Adrenal gland (tissue), 12 donors: ENCODE data around the gene GRIN3A. TPM values are rescaled to one million over a fixed set of nuclear protein-coding genes. Genes with fewer than 3 reads are reported as not detected.

Experiments
- DNase-seq, 7 donors: peaks; one replicate each; pipeline ENCODE4 v3.0.0-alpha.2; 2019 to 2020
- H3K27ac ChIP-seq, 5 donors: fragments of 200-600 bp; sonication (generic) in 4 of 5; 1 replicate in 3 of 5; 2 replicates in 2 of 5; pipeline versions ENCODE4 v1.5.1 to v1.8.0; 2016 to 2020; ENCODE audit warnings: mild to moderate bottlenecking in 1 of 5
- H3K27me3 ChIP-seq: fragments of 200-600 bp; 2 replicates; pipeline ENCODE4 v1.8.0; 2021
- H3K36me3 ChIP-seq, 2 donors: fragments of 200-600 bp; replicated peaks in 1 of 2; 1 replicate in 1 of 2; 2 replicates in 1 of 2; pipeline versions ENCODE4 v1.5.1 to v1.8.0; 2018 to 2022
- H3K4me1 ChIP-seq, 2 donors: fragments of 200-600 bp; replicated peaks in 1 of 2; 1 replicate in 1 of 2; 2 replicates in 1 of 2; pipeline versions ENCODE4 v1.5.1 to v1.8.0; 2018 to 2021
- H3K4me3 ChIP-seq, 4 donors: fragments of 200-600 bp; sonication (generic) in 3 of 4; one replicate each; pipeline ENCODE4 v1.5.1; 2016 to 2018
- H3K9me3 ChIP-seq, 3 donors: fragments of 200-600 bp; sonication (generic) in 1 of 3; replicated peaks in 1 of 3; 1 replicate in 2 of 3; 2 replicates in 1 of 3; pipeline versions ENCODE4 v1.5.1 to v1.8.0; 2016 to 2021
- CTCF ChIP-seq, 6 experiments: fragments of 450-650 bp in 4 of 6; fragments of 200-600 bp in 2 of 6; sonication (generic) in 1 of 6; IDR thresholded peaks; 1 replicate in 5 of 6; 2 replicates in 1 of 6; pipeline versions ENCODE4 v1.5.1 to v1.8.0; 2016 to 2021; ENCODE audit warnings: antibody characterized with exemption in 6 of 6, mild to moderate bottlenecking in 2 of 6, moderate library complexity in 1 of 6
- POLR2A ChIP-seq, 2 donors: fragments of 450-650 bp; IDR thresholded peaks; one replicate each; pipeline ENCODE4 v1.6.1; 2017; ENCODE audit warnings: antibody characterized with exemption in 2 of 2, mild to moderate bottlenecking in 2 of 2, moderate library complexity in 1 of 2
- WGBS, 4 donors: extraction: QIAGEN DNeasy Blood & Tissue Kit in 2 of 4; methylation state at CpG; one replicate each; pipeline versions ENCODE4 v1.1.5 to v1.1.7; 2013 to 2017; 5-methylcytosine and 5-hydroxymethylcytosine counted together
- intact Hi-C, 2 donors: fragments of 100-400 bp; cut with DNase I; formaldehyde crosslinking; loops; one replicate each; pipeline versions ENCODE4 v1.14.1 to v1.15.0; 2022 to 2023
- polyA plus RNA-seq, 3 donors: library from polyadenylated mRNA; stranded (reverse); fragments of 200-250 nt in 2 of 3; fragments of 350-450 nt in 1 of 3; fragmentation: Illumina TruSeq in 1 of 3; extraction: RNeasy Lipid Tissue Mini Kit (QIAGEN cat#74804) in 1 of 3; gene quantifications; one replicate each; pipeline ENCODE4 v1.2.3, GENCODE V29; 2013 to 2014
- total RNA-seq, 9 donors: library from RNA; depleted of rRNA in 4 of 9; stranded (reverse); fragments of >200 nt in 4 of 9; fragments of 120-200 nt in 1 of 9; fragmentation: NEBNext Ultra II Directional in 1 of 9; extraction: Animal tissue kit (Norgen Biotek cat#: 25700) in 1 of 9; gene quantifications; one replicate each; pipeline versions ENCODE4 v1.1.0 to v1.2.4, GENCODE V29; 2013 to 2023
- donor health status: healthy with polysubstance abuse.
- donor health status: Bipolar disorder and iron deficiency.
- donor health status: DM: yes; HTN: yes; CAD: no.
- donor health status: DM: no; HTN: no; CAD: no.
- donor health status: DM: no; HTN: no; CAD: no.
- donor health status: DM: yes; HTN: yes; CAD: no.

GRIN3A gene
- total and polyA plus RNA-seq, 12 donors = under 0.01 to 0.22 (median 0.11) TPM; not detected in 2

DNA sequence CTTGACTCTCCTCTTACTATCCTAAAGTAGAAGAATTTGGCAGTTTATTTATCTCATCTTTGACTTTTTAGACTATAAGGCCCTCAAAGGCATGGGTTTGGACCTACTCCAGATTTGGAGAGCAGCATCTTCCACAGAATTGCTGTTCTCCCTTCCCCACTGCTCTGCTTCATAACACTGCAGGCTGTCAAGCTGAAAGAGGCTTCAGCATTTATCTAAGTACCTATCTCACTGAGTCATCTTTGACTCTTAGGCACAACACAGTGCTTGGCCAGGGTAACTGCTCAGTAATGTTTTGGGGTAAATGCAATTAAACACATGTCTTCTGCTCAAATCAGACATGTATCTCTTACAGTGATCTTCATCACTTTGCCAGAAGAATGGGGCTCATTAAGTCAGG, 60.6 kb downstream of the GRIN3A start:
- no peaks in the 10 kb centered on the region for H3K9me3 ChIP-seq
- no peaks in the 10 kb centered on the region for H3K27me3 ChIP-seq
- TF ChIP-seq CTCF (IDR thresholded peaks at IDR 0.05) (no peak), POLR2A (IDR thresholded peaks at IDR 0.05) (no peak)
- H3K4me3 ChIP-seq = no peak overlapping the region
- DNase-seq = no peak
- intact Hi-C loops = no loop called here
- H3K4me1 ChIP-seq = no peaks in the 10 kb centered on the region
- H3K27ac ChIP-seq = no peak overlapping the region
- H3K36me3 ChIP-seq = no peaks in the 10 kb centered on the region

DNA sequence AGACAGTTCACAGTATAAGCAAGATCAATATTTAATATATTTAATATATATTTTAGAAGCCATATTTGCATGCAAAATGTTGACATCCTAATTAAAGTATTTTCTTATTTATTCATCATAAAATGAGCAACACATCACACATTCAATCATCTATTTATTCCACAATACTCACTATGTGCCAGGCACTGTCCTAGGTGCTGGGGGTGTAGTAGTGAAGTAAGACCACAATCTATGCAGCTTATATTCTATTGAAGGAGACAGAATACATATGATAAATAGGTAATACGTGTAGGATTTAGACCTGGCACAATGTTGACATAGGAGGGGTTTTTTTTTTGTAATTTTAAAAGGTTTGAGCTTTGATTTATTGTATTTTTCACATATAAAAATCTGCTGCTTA, 63.1 kb downstream of the GRIN3A start:
- intact Hi-C loops = no loop called here
- Histone ChIP-seq H3K36me3 (no peaks in the 10 kb centered on the region), H3K9me3 (no peaks in the 10 kb centered on the region), H3K27me3 (no peaks in the 10 kb centered on the region), H3K4me3 (no peak overlapping the region), H3K4me1 (no peaks in the 10 kb centered on the region), H3K27ac (no peak overlapping the region)
- DNase-seq = no peak
- WGBS, 4 donors = 42 to 53% (median 48%) methylated on average over 1 of the region's 1 CpG
- TF ChIP-seq POLR2A (IDR thresholded peaks at IDR 0.05) = no peak
- TF ChIP-seq CTCF (IDR thresholded peaks at IDR 0.05) = no peak

GRCh38 chr9:101674165-101674564, 64.3 kb downstream of the GRIN3A start:
- intact Hi-C loops = no loop called here
- Histone ChIP-seq H3K27me3 (no peaks in the 10 kb centered on the region), H3K27ac (no peak overlapping the region), H3K9me3 (no peaks in the 10 kb centered on the region), H3K36me3 (no peaks in the 10 kb centered on the region), H3K4me3 (no peak overlapping the region), H3K4me1 (no peaks in the 10 kb centered on the region)
- TF ChIP-seq CTCF (IDR thresholded peaks at IDR 0.05) (no peak), POLR2A (IDR thresholded peaks at IDR 0.05) (no peak)
- DNase-seq = no peak
- 37 to 59% (median 47%) methylated on average over 1 of the region's 1 CpG for WGBS, 4 donors

GRCh38 chr9:101673642-101674041, 64.8 kb downstream of the GRIN3A start:
- DNase-seq = no peak
- no peak overlapping the region for H3K4me3 ChIP-seq
- WGBS, 4 donors = 61 to 75% (median 65%) methylated on average over 2 of the region's 2 CpGs
- H3K4me1 ChIP-seq = no peaks in the 10 kb centered on the region
- H3K27ac ChIP-seq = no peak overlapping the region
- H3K9me3 ChIP-seq = no peaks in the 10 kb centered on the region
- H3K36me3 ChIP-seq = no peaks in the 10 kb centered on the region
- no peaks in the 10 kb centered on the region for H3K27me3 ChIP-seq
- intact Hi-C loops = no loop called here
- TF ChIP-seq CTCF (IDR thresholded peaks at IDR 0.05) (no peak), POLR2A (IDR thresholded peaks at IDR 0.05) (no peak)
